HepG2 (cell line): Measurements from ENCODE around the gene ANKHD1. TPM values are rescaled to one million over a fixed set of nuclear protein-coding genes. Genes with fewer than 3 reads are reported as not detected.

Source experiments
- ATAC-seq: fragments of 200-7000 bp; cut with Tn5 transposase; 3 replicates; pipeline ENCODE4 v1.9.1; 2020; ENCODE audit warnings: mild to moderate bottlenecking, moderate library complexity
- BruUV-seq: library from RNA; stranded (reverse); fragments of 400-500 nt; replicated peaks from 2 replicates; lab custom pipeline; 2021; lab: Mats Ljungman, UMichigan
- CTCF ChIA-PET: fragments of 300-600 bp; formaldehyde crosslinking; extraction: SDS; loops from one replicate; lab custom pipeline; 2021; ENCODE audit warnings: low total read pairs, inconsistent platforms, low intra/inter-chr PET ratio; lab: Yijun Ruan, JAX
- POLR2A ChIA-PET: fragments of 350-600 bp; sonication (Branson Sonifier 250); formaldehyde crosslinking; loops from one replicate; lab custom pipeline; 2020; ENCODE audit warnings: antibody characterized with exemption, inconsistent platforms; lab: Yijun Ruan, JAX
- DNase-seq: peaks from one replicate; pipeline ENCODE4 v3.0.0-alpha.2; 2015; ENCODE audit warnings: low spot score
- FAIRE-seq: peaks from 3 replicates; lab custom pipeline; 2011; peaks lifted over from hg19 to GRCh38; lab: Jason Lieb, UNC
- H2AFZ ChIP-seq: one replicate; pipeline ENCODE4 v1.6.1; 2011; ENCODE audit warnings: low read length, inconsistent platforms
- H3K27ac ChIP-seq: fragments of 300-600 bp; 3 replicates; pipeline ENCODE4 v1.8.0; 2011; ENCODE audit warnings: mixed run types, mild to moderate bottlenecking, mixed read lengths, low read length, inconsistent platforms; ENCODE audit not compliant: insufficient read depth; ENCODE audit errors: extremely low read length
- H3K27me3 ChIP-seq, 2 experiments: fragments of 200-600 bp in 1 of 2; 2 replicates in 1 of 2; 3 replicates in 1 of 2; pipeline versions ENCODE4 v1.6.0 to v1.8.0; 2011; ENCODE audit warnings: low read length in 2 of 2, mild to moderate bottlenecking in 2 of 2, moderate library complexity in 2 of 2, inconsistent platforms in 1 of 2; ENCODE audit not compliant: insufficient read depth in 2 of 2, control insufficient read depth in 1 of 2
- H3K36me3 ChIP-seq, 2 experiments: fragments of 200-600 bp in 1 of 2; replicated peaks in 1 of 2; 2 replicates in 1 of 2; 3 replicates in 1 of 2; pipeline versions ENCODE4 v1.5.1 to v1.8.0; 2011; ENCODE audit warnings: low read length in 2 of 2, inconsistent platforms in 1 of 2; ENCODE audit not compliant: insufficient read depth in 2 of 2, control insufficient read depth in 1 of 2
- H3K4me1 ChIP-seq: 2 replicates; pipeline ENCODE4 v1.5.1; 2012; ENCODE audit warnings: low read length, inconsistent platforms; ENCODE audit not compliant: insufficient read depth
- H3K4me2 ChIP-seq: 2 replicates; pipeline ENCODE4 v1.6.0; 2011; ENCODE audit warnings: low read depth, low read length, inconsistent platforms
- H3K4me3 ChIP-seq, 3 experiments: fragments of 200-600 bp in 1 of 3; sonication (generic), shearing (Covaris generic) in 1 of 3; replicated peaks in 1 of 3; 2 replicates each; pipeline ENCODE4 v1.5.1; 2011 to 2016; ENCODE audit warnings: low read length in 3 of 3, inconsistent platforms in 2 of 3, low read depth in 2 of 3, mild to moderate bottlenecking in 2 of 3, control low read depth in 1 of 3, mixed read lengths in 1 of 3; ENCODE audit not compliant: insufficient read depth in 1 of 3
- H3K79me2 ChIP-seq: one replicate; pipeline ENCODE4 v1.6.1; 2011; ENCODE audit warnings: low read length, inconsistent platforms; ENCODE audit not compliant: insufficient read depth
- H3K9ac ChIP-seq: 2 replicates; pipeline ENCODE4 v1.6.0; 2011; ENCODE audit warnings: mild to moderate bottlenecking, low read depth, low read length, inconsistent platforms; ENCODE audit not compliant: insufficient read depth
- H3K9me3 ChIP-seq: 2 replicates; pipeline ENCODE4 v1.5.1; 2012; ENCODE audit warnings: mild to moderate bottlenecking, low read length
- H4K20me1 ChIP-seq: 2 replicates; pipeline ENCODE4 v1.6.0; 2011; ENCODE audit warnings: inconsistent platforms, mild to moderate bottlenecking, low read length, moderate library complexity; ENCODE audit not compliant: insufficient read depth
- CREM ChIP-seq, 2 experiments: sonication (generic) in 1 of 2; formaldehyde crosslinking in 1 of 2; IDR thresholded peaks; 2 replicates each; pipeline versions ENCODE4 v1.4.0 to v1.6.1; 2016 to 2020; ENCODE audit warnings: antibody characterized with exemption in 1 of 2, mild to moderate bottlenecking in 1 of 2, missing genetic modification reagents in 1 of 2
- ETV5 ChIP-seq: IDR thresholded peaks from 2 replicates; pipeline ENCODE4 v1.6.1; 2018; ENCODE audit warnings: missing biosample characterization, missing genetic modification reagents, inconsistent platforms, borderline replicate concordance
- GABPB1 ChIP-seq: IDR thresholded peaks from 2 replicates; pipeline ENCODE4 v1.6.1; 2016; ENCODE audit warnings: mild to moderate bottlenecking, missing genetic modification reagents, moderate library complexity, missing compliant biosample characterization
- GZF1 ChIP-seq: sonication (generic); formaldehyde crosslinking; IDR thresholded peaks from 2 replicates; pipeline ENCODE4 v1.5.1; 2020; ENCODE audit warnings: mild to moderate bottlenecking, missing genetic modification reagents
- TRAFD1 ChIP-seq: sonication (generic); formaldehyde crosslinking; IDR thresholded peaks from 2 replicates; pipeline ENCODE4 v1.5.1; 2020; ENCODE audit warnings: missing genetic modification reagents, mild to moderate bottlenecking, borderline replicate concordance
- ZNF121 ChIP-seq: sonication (generic); formaldehyde crosslinking; IDR thresholded peaks from 2 replicates; pipeline ENCODE4 v1.5.0; 2020; ENCODE audit warnings: mild to moderate bottlenecking, missing genetic modification reagents
- ZNF510 ChIP-seq: sonication (generic); formaldehyde crosslinking; IDR thresholded peaks from 2 replicates; pipeline ENCODE4 v1.4.0; 2020; ENCODE audit warnings: low read depth, mild to moderate bottlenecking, missing genetic modification reagents
- WGBS: methylation state at CpG from one replicate; pipeline ENCODE4 v1.1.6; 2017; ENCODE audit warnings: low lambda C conversion rate; 5-methylcytosine and 5-hydroxymethylcytosine counted together
- in situ Hi-C: cut with HindIII; loops from 2 replicates; pipeline ENCODE4 v1.10.0; 2017; ENCODE audit warnings: low pct_unique_long_range_greater_than_20kb; ENCODE audit not compliant: extremely low pct_ligation_motif_present
- intact Hi-C: fragments of 100-400 bp; cut with micrococcal nuclease; formaldehyde crosslinking; loops from one replicate; pipeline ENCODE4 v1.10.0; 2022; ENCODE audit not compliant: unreplicated experiment
- polyA plus RNA-seq, 8 experiments: library from polyadenylated mRNA; depleted of rRNA in 3 of 8; stranded (reverse) in 7 of 8; unstranded in 1 of 8; fragments of >200 nt; fragmentation: Illumina TruSeq in 4 of 8; extraction: Trizol in 4 of 8; gene quantifications; 2 replicates each; pipeline versions ENCODE4 v1.2.1 to v1.2.3, GENCODE V29; 2011 to 2016; ENCODE audit warnings: low read depth in 4 of 8, missing spikeins in 1 of 8, mixed read lengths in 1 of 8; ENCODE audit not compliant: insufficient read depth in 1 of 8
- total RNA-seq, 5 experiments: library from RNA; depleted of rRNA; stranded (reverse); fragments of >200 nt; fragmentation: Illumina TruSeq; extraction: Trizol; gene quantifications; 2 replicates each; pipeline ENCODE4 v1.2.3, GENCODE V29; 2016; ENCODE audit warnings: low read depth in 1 of 5

Gene ANKHD1
- total and polyA plus RNA-seq, 2 of the 13 experiments (the other 11 are each of a cell fraction or from before 2014, with no cell fraction given): 69.9 to 82.0 TPM

DNA sequence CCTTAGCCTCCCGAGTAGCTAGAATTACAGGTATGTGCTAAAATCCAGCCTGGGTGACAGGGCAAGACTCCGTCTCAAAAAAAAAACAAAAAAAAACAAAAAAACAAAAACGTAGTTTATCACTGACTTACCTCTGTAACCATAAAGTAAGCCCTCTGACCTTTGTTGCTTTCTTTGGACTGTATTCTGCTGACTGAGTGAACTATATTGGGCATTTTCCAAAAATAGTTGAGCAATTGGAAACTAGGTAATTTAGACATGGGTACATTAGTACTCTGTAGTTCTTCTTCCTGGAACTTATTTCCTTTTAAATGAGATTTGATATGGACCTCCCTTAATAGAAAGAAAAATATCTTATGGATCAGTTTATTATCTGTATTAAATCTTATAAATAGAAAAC is 66.6 kb downstream of the ANKHD1 start (continued):
- TF ChIP-seq CREM (IDR thresholded peaks at IDR 0.05) (no peak), CREM (CRISPR knock-in tag; IDR thresholded peaks at IDR 0.05) (no peak)

DNA sequence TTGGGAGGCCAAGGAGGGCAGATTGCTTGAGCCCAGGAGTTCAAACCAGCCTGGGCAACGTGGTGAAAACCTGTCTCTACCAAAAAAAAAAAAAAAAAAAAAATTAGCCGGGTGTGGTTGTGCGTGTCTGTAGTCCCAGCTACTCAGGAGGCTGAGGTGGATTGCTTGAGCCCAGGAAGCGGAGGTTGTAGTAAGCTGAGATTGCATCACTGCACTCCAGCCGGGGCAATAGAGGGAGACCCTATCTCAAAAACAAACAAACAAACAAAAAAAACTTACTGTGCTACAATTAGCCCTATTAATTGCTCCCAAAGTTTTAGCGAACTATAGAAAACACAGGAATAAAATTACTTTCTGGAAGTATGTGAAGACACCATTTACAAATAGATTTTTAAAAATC is 67.6 kb downstream of the ANKHD1 start:
- H3K27me3 ChIP-seq: no peaks in the 10 kb centered on the region
- no peaks in the 10 kb centered on the region for H3K9me3 ChIP-seq
- DNase-seq (no peak), ATAC-seq (no peak), FAIRE-seq (no peak)
- H4K20me1 ChIP-seq: no peaks in the 10 kb centered on the region
- H3K9ac ChIP-seq: no peak overlapping the region
- no peaks in the 10 kb centered on the region for H3K79me2 ChIP-seq
- intact Hi-C loops (no loop called here), in situ Hi-C loops (no loop called here)
- no peak overlapping the region for H3K4me2 ChIP-seq
- H3K27ac ChIP-seq: no peak overlapping the region
- 95% methylated on average over 6 of the region's 6 CpGs for whole genome bisulfite sequencing
- BruUV-seq: no TSS peak
- no peaks in the 10 kb centered on the region for H3K4me1 ChIP-seq
- CTCF ChIA-PET: no interaction called here
- no peak overlapping the region for H3K4me3 ChIP-seq
- POLR2A ChIA-PET: no interaction called here
- H2AFZ ChIP-seq: no peak overlapping the region
- peaks cover 5 to 58% of the 10 kb centered on the region in 2 experiments for H3K36me3 ChIP-seq
- TF ChIP-seq GZF1 (CRISPR knock-in tag): no peak
- TF ChIP-seq ETV5 (CRISPR knock-in tag): no peak
- no peak for TF ChIP-seq ZNF510 (CRISPR knock-in tag)
- no peak for TF ChIP-seq GABPB1 (CRISPR knock-in tag)
- TF ChIP-seq TRAFD1: no peak
- peak; percentile 77 for TF ChIP-seq ZNF121 (CRISPR knock-in tag)
- TF ChIP-seq, all 625 proteins: peak for 1
